ENCODE results near the gene ALDOB. TPM values are rescaled to one million over a fixed set of nuclear protein-coding genes. Genes with fewer than 3 reads are reported as not detected.

The ALDOB gene
- total and polyA plus RNA-seq, 2 of the 13 experiments (the other 11 are each of a cell fraction or from before 2014, with no cell fraction given), result 0.29 to 0.97 TPM

DNA sequence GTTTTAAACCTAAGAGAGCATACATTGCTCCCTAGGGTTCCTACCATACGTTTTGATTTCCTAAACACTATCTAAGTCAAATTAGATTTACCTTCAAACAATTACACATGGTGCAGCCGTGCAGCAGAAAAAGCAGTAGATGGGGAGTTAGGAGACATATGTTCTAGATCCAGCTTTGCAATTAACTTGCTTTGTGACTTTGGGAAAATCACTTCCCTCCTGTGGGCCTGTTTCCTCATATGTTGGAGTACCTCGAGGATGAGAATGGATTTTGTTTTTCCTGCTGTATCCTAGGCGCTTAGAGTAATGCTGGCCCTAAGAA, 37.9 kb downstream of the ALDOB start:
- CTCF ChIA-PET (ENCODE audit: low intra/inter-chr PET ratio, low total read pairs), result no interaction called here
- no TSS peak for BruUV-seq (replicated peaks)
- peak overlapping the region; percentile 74 to 86 (median 76) for H3K4me3 ChIP-seq (replicated peaks in 1 of 3; ENCODE audit: insufficient read depth in 1 of 3, low read depth in 2 of 3, low read length in 3 of 3)
- TF ChIP-seq ZC3H4 (CRISPR knock-in tag; IDR thresholded peaks at IDR 0.05; ENCODE audit: borderline replicate concordance), result peak; percentile 67; the same call in 1 of the 2 replicates
- TF ChIP-seq RARA (CRISPR knock-in tag; IDR thresholded peaks at IDR 0.05), result 0 out of 2 replicates have a peak, but pooled peaks have one; percentile 5
- TF ChIP-seq, protein P1, sequence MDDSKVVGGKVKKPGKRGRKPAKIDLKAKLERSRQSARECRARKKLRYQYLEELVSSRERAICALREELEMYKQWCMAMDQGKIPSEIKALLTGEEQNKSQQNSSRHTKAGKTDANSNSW (CRISPR knock-in tag; IDR thresholded peaks at IDR 0.05; ENCODE audit: borderline replicate concordance), result no peak
- 0 out of 2 replicates have a peak, but pooled peaks have one; percentile 19 for TF ChIP-seq ZNF17 (CRISPR knock-in tag; IDR thresholded peaks at IDR 0.05)
- TF ChIP-seq, protein P2, sequence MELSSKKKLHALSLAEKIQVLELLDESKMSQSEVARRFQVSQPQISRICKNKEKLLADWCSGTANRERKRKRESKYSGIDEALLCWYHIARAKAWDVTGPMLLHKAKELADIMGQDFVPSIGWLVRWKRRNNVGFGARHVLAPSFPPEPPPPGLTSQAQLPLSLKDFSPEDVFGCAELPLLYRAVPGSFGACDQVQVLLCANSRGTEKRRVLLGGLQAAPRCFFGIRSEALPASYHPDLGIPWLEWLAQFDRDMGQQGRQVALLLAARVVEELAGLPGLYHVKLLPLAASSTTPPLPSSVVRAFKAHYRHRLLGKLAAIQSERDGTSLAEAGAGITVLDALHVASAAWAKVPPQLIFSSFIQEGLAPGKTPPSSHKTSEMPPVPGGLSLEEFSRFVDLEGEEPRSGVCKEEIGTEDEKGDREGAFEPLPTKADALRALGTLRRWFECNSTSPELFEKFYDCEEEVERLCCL (CRISPR knock-in tag; IDR thresholded peaks at IDR 0.05; ENCODE audit: borderline replicate concordance), result peak; percentile 23; the same call in 1 of the 2 replicates
- TF ChIP-seq, protein P3, sequence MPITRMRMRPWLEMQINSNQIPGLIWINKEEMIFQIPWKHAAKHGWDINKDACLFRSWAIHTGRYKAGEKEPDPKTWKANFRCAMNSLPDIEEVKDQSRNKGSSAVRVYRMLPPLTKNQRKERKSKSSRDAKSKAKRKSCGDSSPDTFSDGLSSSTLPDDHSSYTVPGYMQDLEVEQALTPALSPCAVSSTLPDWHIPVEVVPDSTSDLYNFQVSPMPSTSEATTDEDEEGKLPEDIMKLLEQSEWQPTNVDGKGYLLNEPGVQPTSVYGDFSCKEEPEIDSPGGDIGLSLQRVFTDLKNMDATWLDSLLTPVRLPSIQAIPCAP (CRISPR knock-in tag; IDR thresholded peaks at IDR 0.05; ENCODE audit: low read depth), result no peak
- 0 out of 2 replicates have a peak, but pooled peaks have one; percentile 26 for TF ChIP-seq IRF2 (CRISPR knock-in tag; IDR thresholded peaks at IDR 0.05)
- TF ChIP-seq, protein P4, sequence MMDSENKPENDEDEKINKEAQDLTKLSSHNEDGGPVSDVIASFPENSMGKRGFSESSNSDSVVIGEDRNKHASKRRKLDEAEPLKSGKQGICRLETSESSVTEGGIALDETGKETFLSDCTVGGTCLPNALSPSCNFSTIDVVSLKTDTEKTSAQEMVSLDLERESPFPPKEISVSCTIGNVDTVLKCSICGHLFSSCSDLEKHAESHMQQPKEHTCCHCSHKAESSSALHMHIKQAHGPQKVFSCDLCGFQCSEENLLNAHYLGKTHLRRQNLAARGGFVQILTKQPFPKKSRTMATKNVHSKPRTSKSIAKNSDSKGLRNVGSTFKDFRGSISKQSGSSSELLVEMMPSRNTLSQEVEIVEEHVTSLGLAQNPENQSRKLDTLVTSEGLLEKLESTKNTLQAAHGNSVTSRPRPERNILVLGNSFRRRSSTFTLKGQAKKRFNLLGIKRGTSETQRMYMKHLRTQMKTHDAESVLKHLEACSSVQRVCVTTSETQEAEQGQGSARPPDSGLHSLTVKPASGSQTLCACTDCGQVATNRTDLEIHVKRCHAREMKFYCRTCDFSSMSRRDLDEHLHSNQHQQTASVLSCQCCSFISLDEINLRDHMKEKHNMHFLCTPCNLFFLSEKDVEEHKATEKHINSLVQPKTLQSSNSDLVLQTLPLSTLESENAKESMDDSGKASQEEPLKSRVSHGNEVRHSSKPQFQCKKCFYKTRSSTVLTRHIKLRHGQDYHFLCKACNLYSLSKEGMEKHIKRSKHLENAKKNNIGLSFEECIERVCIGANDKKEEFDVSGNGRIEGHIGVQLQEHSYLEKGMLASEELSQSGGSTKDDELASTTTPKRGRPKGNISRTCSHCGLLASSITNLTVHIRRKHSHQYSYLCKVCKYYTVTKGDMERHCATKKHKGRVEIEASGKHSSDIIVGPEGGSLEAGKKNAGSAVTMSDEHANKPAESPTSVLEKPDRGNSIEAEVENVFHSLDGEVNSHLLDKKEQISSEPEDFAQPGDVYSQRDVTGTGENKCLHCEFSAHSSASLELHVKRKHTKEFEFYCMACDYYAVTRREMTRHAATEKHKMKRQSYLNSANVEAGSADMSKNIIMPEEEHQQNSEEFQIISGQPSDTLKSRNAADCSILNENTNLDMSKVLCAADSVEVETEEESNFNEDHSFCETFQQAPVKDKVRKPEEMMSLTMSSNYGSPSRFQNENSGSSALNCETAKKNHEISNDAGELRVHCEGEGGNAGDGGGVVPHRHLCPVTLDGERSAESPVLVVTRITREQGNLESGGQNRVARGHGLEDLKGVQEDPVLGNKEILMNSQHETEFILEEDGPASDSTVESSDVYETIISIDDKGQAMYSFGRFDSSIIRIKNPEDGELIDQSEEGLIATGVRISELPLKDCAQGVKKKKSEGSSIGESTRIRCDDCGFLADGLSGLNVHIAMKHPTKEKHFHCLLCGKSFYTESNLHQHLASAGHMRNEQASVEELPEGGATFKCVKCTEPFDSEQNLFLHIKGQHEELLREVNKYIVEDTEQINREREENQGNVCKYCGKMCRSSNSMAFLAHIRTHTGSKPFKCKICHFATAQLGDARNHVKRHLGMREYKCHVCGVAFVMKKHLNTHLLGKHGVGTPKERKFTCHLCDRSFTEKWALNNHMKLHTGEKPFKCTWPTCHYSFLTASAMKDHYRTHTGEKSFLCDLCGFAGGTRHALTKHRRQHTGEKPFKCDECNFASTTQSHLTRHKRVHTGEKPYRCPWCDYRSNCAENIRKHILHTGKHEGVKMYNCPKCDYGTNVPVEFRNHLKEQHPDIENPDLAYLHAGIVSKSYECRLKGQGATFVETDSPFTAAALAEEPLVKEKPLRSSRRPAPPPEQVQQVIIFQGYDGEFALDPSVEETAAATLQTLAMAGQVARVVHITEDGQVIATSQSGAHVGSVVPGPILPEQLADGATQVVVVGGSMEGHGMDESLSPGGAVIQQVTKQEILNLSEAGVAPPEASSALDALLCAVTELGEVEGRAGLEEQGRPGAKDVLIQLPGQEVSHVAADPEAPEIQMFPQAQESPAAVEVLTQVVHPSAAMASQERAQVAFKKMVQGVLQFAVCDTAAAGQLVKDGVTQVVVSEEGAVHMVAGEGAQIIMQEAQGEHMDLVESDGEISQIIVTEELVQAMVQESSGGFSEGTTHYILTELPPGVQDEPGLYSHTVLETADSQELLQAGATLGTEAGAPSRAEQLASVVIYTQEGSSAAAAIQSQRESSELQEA (CRISPR knock-in tag; IDR thresholded peaks at IDR 0.05; ENCODE audit: not compliant biosample characterization), result no peak
- TF ChIP-seq, protein P5, sequence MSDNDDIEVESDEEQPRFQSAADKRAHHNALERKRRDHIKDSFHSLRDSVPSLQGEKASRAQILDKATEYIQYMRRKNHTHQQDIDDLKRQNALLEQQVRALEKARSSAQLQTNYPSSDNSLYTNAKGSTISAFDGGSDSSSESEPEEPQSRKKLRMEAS (IDR thresholded peaks at IDR 0.05), result no peak
- TF ChIP-seq FOXM1 (CRISPR knock-in tag; IDR thresholded peaks at IDR 0.05), result no peak
- TF ChIP-seq ZNF724P (CRISPR knock-in tag; IDR thresholded peaks at IDR 0.05; ENCODE audit: borderline replicate concordance), result 0 out of 2 replicates have a peak, but pooled peaks have one; percentile 45
- 0 out of 2 replicates have a peak, but pooled peaks have one; percentile 24 for TF ChIP-seq ZNF558 (CRISPR knock-in tag; IDR thresholded peaks at IDR 0.05; ENCODE audit: borderline replicate concordance)
- TF ChIP-seq ZNF614 (CRISPR knock-in tag; IDR thresholded peaks at IDR 0.05; ENCODE audit: borderline replicate concordance), result 0 out of 2 replicates have a peak, but pooled peaks have one; percentile 7

More for the DNA sequence above, 37.9 kb downstream of the ALDOB start:
- Histone ChIP-seq H3K4me2 (ENCODE audit: low read depth, low read length) (peak overlapping the region; percentile 84), H3K27ac (ENCODE audit: extremely low read length, insufficient read depth, low read length) (peak overlapping the region; percentile 85), H2AFZ (ENCODE audit: low read length) (no peak overlapping the region), H3K36me3 (replicated peaks in 1 of 2; ENCODE audit: control insufficient read depth in 1 of 2, insufficient read depth in 2 of 2, low read length in 2 of 2) (peaks cover 2 to 45% of the 10 kb centered on the region in 2 experiments), H3K4me1 (ENCODE audit: insufficient read depth, low read length) (peaks cover 73% of the 10 kb centered on the region), H3K9ac (ENCODE audit: insufficient read depth, low read depth, low read length) (peak overlapping the region; percentile 89), H3K9me3 (ENCODE audit: low read length) (peaks cover 19% of the 10 kb centered on the region), H3K79me2 (ENCODE audit: insufficient read depth, low read length) (peaks cover 96% of the 10 kb centered on the region), H3K27me3 (ENCODE audit: control insufficient read depth in 1 of 2, insufficient read depth in 2 of 2, low read length in 2 of 2) (no peaks in the 10 kb centered on the region; a peak in 1 of 5 replicates), H4K20me1 (ENCODE audit: insufficient read depth, low read length) (0 out of 2 replicates have a peak, but pooled peaks cover 7% of the 10 kb centered on the region)
- DNase-seq (ENCODE audit: low spot score), result no peak
- intact Hi-C loops (cut with micrococcal nuclease; ENCODE audit: unreplicated experiment) (loop anchor here (1.0 to 5.0 kb wide), 5 partner anchors 24 to 135 kb away; partner anchors contain the start of gene RNF20), in situ Hi-C loops (cut with HindIII; ENCODE audit: extremely low pct_ligation_motif_present, low pct_unique_long_range_greater_than_20kb) (loop anchor here (5.0 to 10.0 kb wide), 3 partner anchors 60 to 283 kb away; partner anchors contain the start of gene RNF20)
- POLR2A ChIA-PET, result interaction anchor here (1.4 to 2.6 kb wide), 3 partner anchors 25 to 73 kb away, joined by 10 to 54 read pairs (median 23); no protein-coding TSS in a partner anchor
- FAIRE-seq, result no peak
- under 1% methylated on average over 4 of the region's 4 CpGs for WGBS (ENCODE audit: low lambda C conversion rate)
- peak; percentile 5 for ATAC-seq
